DOHH2 (cell line): Measurements from ENCODE around the gene MZB1.

Experiments used
- EZH2phosphoT487 ChIP-seq: fragments of 200-600 bp; sonication (generic); IDR thresholded peaks from 2 replicates; pipeline ENCODE4 v1.6.1; 2017; ENCODE audit warnings: borderline replicate concordance, mild to moderate bottlenecking, antibody characterized with exemption, low read length, moderate library complexity, mixed read lengths
- TF ChIP-seq, protein P1 (sequence below): fragments of 200-600 bp; sonication (generic); IDR thresholded peaks from one replicate; pipeline ENCODE4 v1.5.1; 2014; ENCODE audit warnings: antibody characterized with exemption, mild to moderate bottlenecking, low read depth, low read length; ENCODE audit not compliant: poor library complexity, severe bottlenecking

DNA sequence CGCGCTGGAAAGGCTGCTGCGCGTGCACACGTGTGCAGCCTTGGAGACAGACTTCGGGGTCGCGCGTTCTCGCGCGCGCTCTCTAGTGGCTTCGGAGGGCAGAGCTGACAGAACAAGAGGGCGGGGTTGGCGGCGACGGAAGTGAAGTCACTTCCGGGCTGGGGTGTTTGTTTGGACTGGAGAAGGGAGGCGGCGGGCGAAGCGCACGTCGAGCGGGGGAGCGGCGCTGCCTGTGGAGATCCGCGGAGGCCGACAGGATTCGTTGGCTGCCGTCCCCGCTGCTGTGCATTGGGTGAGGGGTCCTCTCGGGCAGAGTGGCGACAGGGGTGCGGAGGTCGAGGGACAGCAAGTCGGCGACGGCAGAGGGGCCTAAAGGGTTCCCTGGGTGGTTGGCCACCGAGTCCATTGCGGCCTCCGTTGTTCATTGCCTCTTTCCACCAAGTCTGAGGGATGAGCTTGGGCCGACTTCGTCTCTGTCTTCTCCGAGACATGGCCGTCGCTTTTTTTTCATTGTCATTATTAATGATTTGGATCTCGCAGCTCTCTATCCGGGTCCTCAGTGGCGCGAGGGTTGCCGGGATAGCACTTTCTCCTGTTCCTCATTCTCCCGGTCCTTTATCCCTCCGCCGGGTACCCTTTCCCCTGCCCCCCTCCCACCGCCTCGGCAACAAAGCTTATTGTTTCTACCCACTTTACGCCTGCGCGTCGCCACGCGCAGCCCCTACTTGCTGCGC is 47.9 kb downstream of the MZB1 start, which contains the start of gene PAIP2:
- TF ChIP-seq, protein P1, sequence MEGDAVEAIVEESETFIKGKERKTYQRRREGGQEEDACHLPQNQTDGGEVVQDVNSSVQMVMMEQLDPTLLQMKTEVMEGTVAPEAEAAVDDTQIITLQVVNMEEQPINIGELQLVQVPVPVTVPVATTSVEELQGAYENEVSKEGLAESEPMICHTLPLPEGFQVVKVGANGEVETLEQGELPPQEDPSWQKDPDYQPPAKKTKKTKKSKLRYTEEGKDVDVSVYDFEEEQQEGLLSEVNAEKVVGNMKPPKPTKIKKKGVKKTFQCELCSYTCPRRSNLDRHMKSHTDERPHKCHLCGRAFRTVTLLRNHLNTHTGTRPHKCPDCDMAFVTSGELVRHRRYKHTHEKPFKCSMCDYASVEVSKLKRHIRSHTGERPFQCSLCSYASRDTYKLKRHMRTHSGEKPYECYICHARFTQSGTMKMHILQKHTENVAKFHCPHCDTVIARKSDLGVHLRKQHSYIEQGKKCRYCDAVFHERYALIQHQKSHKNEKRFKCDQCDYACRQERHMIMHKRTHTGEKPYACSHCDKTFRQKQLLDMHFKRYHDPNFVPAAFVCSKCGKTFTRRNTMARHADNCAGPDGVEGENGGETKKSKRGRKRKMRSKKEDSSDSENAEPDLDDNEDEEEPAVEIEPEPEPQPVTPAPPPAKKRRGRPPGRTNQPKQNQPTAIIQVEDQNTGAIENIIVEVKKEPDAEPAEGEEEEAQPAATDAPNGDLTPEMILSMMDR, result peak; percentile 80
- TF ChIP-seq EZH2phosphoT487, result no peak
